Keratinocyte (primary cell): ENCODE results near the gene MLIP. TPM values are rescaled to one million over a fixed set of nuclear protein-coding genes. Genes with fewer than 3 reads are reported as not detected.

Experiments used
- DNase-seq: peaks from one replicate; pipeline ENCODE4 v3.0.0-alpha.2; 2011; ENCODE audit warnings: low read depth, missing footprints, low spot score
- FAIRE-seq: peaks from 2 replicates; lab custom pipeline; 2011; peaks lifted over from hg19 to GRCh38; lab: Jason Lieb, UNC
- H2AFZ ChIP-seq: 2 replicates; pipeline ENCODE4 v1.6.0; 2012; ENCODE audit warnings: low read length, control low read depth, inconsistent platforms; ENCODE audit not compliant: control insufficient read depth
- H3K27ac ChIP-seq: 2 replicates; pipeline ENCODE4 v1.5.1; 2011; ENCODE audit warnings: low read length; ENCODE audit not compliant: control insufficient read depth, insufficient read depth
- H3K27me3 ChIP-seq: 3 replicates; pipeline ENCODE4 v1.6.0; 2011; ENCODE audit warnings: low read length; ENCODE audit not compliant: control insufficient read depth, insufficient read depth; ENCODE audit errors: extremely low read depth
- H3K36me3 ChIP-seq, 2 experiments: 2 replicates in 1 of 2; 3 replicates in 1 of 2; pipeline ENCODE4 v1.5.1; 2011; ENCODE audit warnings: low read length in 2 of 2, mild to moderate bottlenecking in 1 of 2; ENCODE audit not compliant: control insufficient read depth in 2 of 2, insufficient read depth in 2 of 2; ENCODE audit errors: extremely low read depth in 1 of 2
- H3K4me1 ChIP-seq: 3 replicates; pipeline ENCODE4 v1.5.1; 2011; ENCODE audit warnings: low read length; ENCODE audit not compliant: control insufficient read depth, insufficient read depth; ENCODE audit errors: extremely low read depth
- H3K4me2 ChIP-seq: 3 replicates; pipeline ENCODE4 v1.6.0; 2011; ENCODE audit warnings: low read depth, low read length; ENCODE audit not compliant: control insufficient read depth, insufficient read depth; ENCODE audit errors: extremely low read depth
- H3K4me3 ChIP-seq, 3 experiments: fragments of 200-600 bp in 1 of 3; sonication (generic) in 1 of 3; 2 replicates in 2 of 3; 3 replicates in 1 of 3; pipeline ENCODE4 v1.5.1; 2011 to 2016; ENCODE audit warnings: low read length in 3 of 3, mild to moderate bottlenecking in 3 of 3, control low read depth in 2 of 3, inconsistent platforms in 1 of 3, low read depth in 1 of 3, mixed read lengths in 1 of 3, mixed run types in 1 of 3, moderate library complexity in 1 of 3; ENCODE audit not compliant: control insufficient read depth in 2 of 3, insufficient read depth in 2 of 3; ENCODE audit errors: extremely low read depth in 1 of 3
- H3K79me2 ChIP-seq: 2 replicates; pipeline ENCODE4 v1.6.0; 2012; ENCODE audit warnings: low read length; ENCODE audit not compliant: control insufficient read depth, insufficient read depth
- H3K9ac ChIP-seq: 3 replicates; pipeline ENCODE4 v1.6.0; 2011; ENCODE audit warnings: low read length; ENCODE audit not compliant: control insufficient read depth, insufficient read depth; ENCODE audit errors: extremely low read depth
- H3K9me1 ChIP-seq: 3 replicates; pipeline ENCODE4 v1.6.0; 2011; ENCODE audit warnings: low read length; ENCODE audit not compliant: control insufficient read depth, insufficient read depth; ENCODE audit errors: extremely low read depth
- H3K9me3 ChIP-seq: 2 replicates; pipeline ENCODE4 v1.5.1; 2012; ENCODE audit warnings: low read depth, low read length; ENCODE audit not compliant: control insufficient read depth
- H4K20me1 ChIP-seq: 3 replicates; pipeline ENCODE4 v1.6.0; 2011; ENCODE audit warnings: low read length; ENCODE audit not compliant: control insufficient read depth, insufficient read depth; ENCODE audit errors: extremely low read depth
- EZH2 ChIP-seq: IDR thresholded peaks from one replicate; pipeline ENCODE4 v1.6.1; 2012; ENCODE audit warnings: inconsistent platforms, mild to moderate bottlenecking, low read length, moderate library complexity
- dilution Hi-C: fragments of 300-500 bp; cut with MboI; formaldehyde crosslinking; loops from one replicate; pipeline ENCODE4 v1.7.0; 2020; ENCODE audit warnings: low sequenced_read_pairs; ENCODE audit not compliant: extremely low pct_ligation_motif_present
- polyA plus RNA-seq, 5 experiments: library from polyadenylated mRNA; depleted of rRNA in 3 of 5; stranded (reverse) in 3 of 5; stranded (forward) in 1 of 5; unstranded in 1 of 5; fragments of >200 nt; gene quantifications; 1 replicate in 1 of 5; 2 replicates in 3 of 5; 3 replicates in 1 of 5; pipeline versions ENCODE4 v1.2.1 to v1.2.3, GENCODE V29; 2011 to 2012; ENCODE audit warnings: missing spikeins in 2 of 5, low read depth in 1 of 5, low replicate concordance in 1 of 5
- TF ChIP-seq, protein P1 (sequence below), 3 experiments: IDR thresholded peaks in 1 of 3; conservative IDR thresholded peaks in 1 of 3; optimal IDR thresholded peaks in 1 of 3; 2 replicates in 2 of 3; 3 replicates in 1 of 3; pipeline versions ENCODE3 to v1.5.1; 2011; ENCODE audit warnings: low read length in 3 of 3, mild to moderate bottlenecking in 3 of 3, moderate library complexity in 2 of 3, control low read depth in 1 of 3, inconsistent platforms in 1 of 3; ENCODE audit not compliant: insufficient read depth in 2 of 3; ENCODE audit errors: extremely low read depth in 1 of 3

MLIP gene
- polyA plus RNA-seq, 1 donor (not counting 4 experiments of a cell fraction or from before 2014, with no cell fraction given) = 0.87 TPM

DNA sequence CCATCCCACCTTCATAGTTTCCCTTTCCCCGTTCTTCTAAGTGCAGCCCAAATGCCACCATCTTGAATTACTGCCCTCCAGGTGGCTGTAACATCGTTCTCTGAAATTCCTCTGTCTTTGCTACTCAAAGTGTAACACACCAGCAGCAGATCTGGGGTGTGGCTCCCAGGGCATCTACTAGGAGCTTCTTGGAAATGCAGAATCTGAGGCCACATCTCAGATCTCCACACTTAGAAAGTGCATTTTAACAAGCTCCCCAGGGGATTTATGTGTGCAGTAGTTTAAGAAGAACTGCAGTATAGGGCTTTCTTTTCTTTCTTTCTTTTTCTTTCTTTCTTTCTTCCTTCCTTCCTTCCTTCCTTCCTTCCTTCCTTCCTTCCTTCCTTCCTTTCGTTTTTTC lies 1.7 kb upstream of the MLIP start:
- H3K36me3 ChIP-seq = no peaks in the 10 kb centered on the region
- H2AFZ ChIP-seq = no peak overlapping the region
- H4K20me1 ChIP-seq = no peaks in the 10 kb centered on the region
- no peak overlapping the region for H3K4me2 ChIP-seq
- no peaks in the 10 kb centered on the region for H3K4me1 ChIP-seq
- no peak overlapping the region for H3K9ac ChIP-seq
- no peak overlapping the region for H3K4me3 ChIP-seq
- H3K27me3 ChIP-seq = no peaks in the 10 kb centered on the region
- no peaks in the 10 kb centered on the region for H3K79me2 ChIP-seq
- dilution Hi-C loops = no loop called here
- no peak for FAIRE-seq
- DNase-seq = no peak
- TF ChIP-seq EZH2 = no peak
- TF ChIP-seq, protein P1, sequence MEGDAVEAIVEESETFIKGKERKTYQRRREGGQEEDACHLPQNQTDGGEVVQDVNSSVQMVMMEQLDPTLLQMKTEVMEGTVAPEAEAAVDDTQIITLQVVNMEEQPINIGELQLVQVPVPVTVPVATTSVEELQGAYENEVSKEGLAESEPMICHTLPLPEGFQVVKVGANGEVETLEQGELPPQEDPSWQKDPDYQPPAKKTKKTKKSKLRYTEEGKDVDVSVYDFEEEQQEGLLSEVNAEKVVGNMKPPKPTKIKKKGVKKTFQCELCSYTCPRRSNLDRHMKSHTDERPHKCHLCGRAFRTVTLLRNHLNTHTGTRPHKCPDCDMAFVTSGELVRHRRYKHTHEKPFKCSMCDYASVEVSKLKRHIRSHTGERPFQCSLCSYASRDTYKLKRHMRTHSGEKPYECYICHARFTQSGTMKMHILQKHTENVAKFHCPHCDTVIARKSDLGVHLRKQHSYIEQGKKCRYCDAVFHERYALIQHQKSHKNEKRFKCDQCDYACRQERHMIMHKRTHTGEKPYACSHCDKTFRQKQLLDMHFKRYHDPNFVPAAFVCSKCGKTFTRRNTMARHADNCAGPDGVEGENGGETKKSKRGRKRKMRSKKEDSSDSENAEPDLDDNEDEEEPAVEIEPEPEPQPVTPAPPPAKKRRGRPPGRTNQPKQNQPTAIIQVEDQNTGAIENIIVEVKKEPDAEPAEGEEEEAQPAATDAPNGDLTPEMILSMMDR (optimal IDR thresholded peaks at IDR 0.05 in 1 of 3, IDR thresholded peaks at IDR 0.05 in 1 of 3, conservative IDR thresholded peaks at IDR 0.05 in 1 of 3; ENCODE audit: extremely low read depth in 1 of 3, insufficient read depth in 2 of 3, low read length in 3 of 3) = no peak
- H3K27ac ChIP-seq = no peak overlapping the region
- no peaks in the 10 kb centered on the region for H3K9me1 ChIP-seq
- no peaks in the 10 kb centered on the region for H3K9me3 ChIP-seq

GRCh38 chr6:54112151-54112650 lies 958 bp downstream of the MLIP start:
- no peaks in the 10 kb centered on the region for H3K36me3 ChIP-seq
- TF ChIP-seq, protein P1 (optimal IDR thresholded peaks at IDR 0.05 in 1 of 3, IDR thresholded peaks at IDR 0.05 in 1 of 3, conservative IDR thresholded peaks at IDR 0.05 in 1 of 3; ENCODE audit: extremely low read depth in 1 of 3, insufficient read depth in 2 of 3, low read length in 3 of 3) = no peak
- no peak for TF ChIP-seq EZH2
- no peaks in the 10 kb centered on the region for H4K20me1 ChIP-seq
- no peaks in the 10 kb centered on the region for H3K9me3 ChIP-seq
- no peak overlapping the region for H3K4me3 ChIP-seq
- no peaks in the 10 kb centered on the region for H3K79me2 ChIP-seq
- H3K27me3 ChIP-seq = no peaks in the 10 kb centered on the region
- no peak overlapping the region for H3K27ac ChIP-seq
- dilution Hi-C loops = no loop called here
- no peaks in the 10 kb centered on the region for H3K9me1 ChIP-seq
- peaks cover 4% of the 10 kb centered on the region for H3K4me1 ChIP-seq
- no peak for FAIRE-seq
- H3K4me2 ChIP-seq = no peak overlapping the region
- DNase-seq = no peak
- H3K9ac ChIP-seq = no peak overlapping the region
- H2AFZ ChIP-seq = no peak overlapping the region
